ENCODE measurements around the gene CLEC2L.

Gene CLEC2L

GRCh38 chr7:139523199-139523941 lies at the start of gene CLEC2L:
TSS of gene CLEC2L (plus strand) at chr7:139523685. CDS start at chr7:139523928, 243 bp downstream.
- DNase-seq = no peak

- no peak for DNase-seq
These were observed 47.3 kb upstream of the CLEC2L start for GRCh38 chr7:139476139-139476538.

- no peak for DNase-seq
These were observed 46.6 kb upstream of the CLEC2L start for GRCh38 chr7:139476891-139477290.

DNA sequence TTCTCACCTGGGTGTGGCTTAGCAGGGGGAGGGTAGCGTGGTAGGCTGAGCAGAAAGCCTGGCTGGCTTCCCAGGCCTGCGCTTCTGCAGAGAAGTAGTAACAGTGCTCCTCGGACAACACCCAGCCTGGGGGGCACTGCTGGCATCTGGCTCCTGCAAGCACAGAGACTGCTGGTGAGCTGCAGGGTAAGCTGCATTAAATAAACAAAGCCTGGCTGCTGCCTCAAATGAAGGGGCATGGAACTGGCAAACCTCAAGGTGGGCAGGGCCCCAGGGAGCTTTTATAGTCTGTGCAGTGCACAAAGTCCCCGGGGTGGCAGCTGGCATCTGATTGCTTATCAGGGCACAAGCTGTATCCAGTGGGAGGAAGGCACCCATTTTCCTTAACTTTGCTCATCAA lies 43.9 kb upstream of the CLEC2L start:
- no peak for DNase-seq

DNA sequence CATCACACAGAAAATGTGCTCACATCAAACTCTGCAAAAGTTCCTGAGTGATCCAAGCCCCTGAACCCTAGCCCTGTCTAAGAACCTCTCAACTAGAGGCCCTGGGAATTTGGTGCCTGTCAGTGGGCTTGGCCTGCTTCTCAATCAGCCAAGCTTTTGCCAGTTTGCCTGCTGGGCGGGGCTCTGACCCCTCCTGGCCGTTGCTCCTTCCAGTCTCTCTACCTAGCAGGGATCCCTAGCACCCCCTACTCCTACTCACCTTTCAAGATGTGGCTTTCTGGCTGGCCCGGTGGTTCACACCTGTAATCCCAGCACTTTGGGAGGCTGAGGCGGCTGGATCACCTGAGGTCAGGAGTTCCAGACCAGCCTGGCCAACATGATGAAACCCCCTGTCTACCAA lies 42.1 kb upstream of the CLEC2L start:
- no peak for DNase-seq

DNA sequence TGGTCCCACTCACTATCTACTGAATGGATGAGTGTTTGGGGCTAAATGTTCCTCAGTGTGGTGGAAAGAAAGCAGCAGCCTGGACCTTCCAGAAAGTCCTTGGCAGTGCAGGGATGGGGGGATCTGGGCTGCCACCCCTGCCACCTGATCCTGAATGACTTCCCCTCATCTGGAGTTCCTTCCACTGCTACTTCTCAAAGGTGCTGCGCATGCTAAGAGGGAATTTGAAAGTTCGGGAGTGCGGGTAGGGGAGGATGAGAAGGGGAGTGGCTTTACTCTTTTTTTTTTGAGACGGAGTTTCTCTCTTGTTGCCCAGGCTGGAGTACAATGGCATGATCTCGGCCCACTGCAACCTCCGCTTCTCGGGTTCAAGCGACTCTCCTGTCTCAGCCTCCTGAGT lies 41.4 kb upstream of the CLEC2L start:
- DNase-seq = no peak

- DNase-seq = no peak
These were observed 40.6 kb upstream of the CLEC2L start for GRCh38 chr7:139482662-139483466.

DNA sequence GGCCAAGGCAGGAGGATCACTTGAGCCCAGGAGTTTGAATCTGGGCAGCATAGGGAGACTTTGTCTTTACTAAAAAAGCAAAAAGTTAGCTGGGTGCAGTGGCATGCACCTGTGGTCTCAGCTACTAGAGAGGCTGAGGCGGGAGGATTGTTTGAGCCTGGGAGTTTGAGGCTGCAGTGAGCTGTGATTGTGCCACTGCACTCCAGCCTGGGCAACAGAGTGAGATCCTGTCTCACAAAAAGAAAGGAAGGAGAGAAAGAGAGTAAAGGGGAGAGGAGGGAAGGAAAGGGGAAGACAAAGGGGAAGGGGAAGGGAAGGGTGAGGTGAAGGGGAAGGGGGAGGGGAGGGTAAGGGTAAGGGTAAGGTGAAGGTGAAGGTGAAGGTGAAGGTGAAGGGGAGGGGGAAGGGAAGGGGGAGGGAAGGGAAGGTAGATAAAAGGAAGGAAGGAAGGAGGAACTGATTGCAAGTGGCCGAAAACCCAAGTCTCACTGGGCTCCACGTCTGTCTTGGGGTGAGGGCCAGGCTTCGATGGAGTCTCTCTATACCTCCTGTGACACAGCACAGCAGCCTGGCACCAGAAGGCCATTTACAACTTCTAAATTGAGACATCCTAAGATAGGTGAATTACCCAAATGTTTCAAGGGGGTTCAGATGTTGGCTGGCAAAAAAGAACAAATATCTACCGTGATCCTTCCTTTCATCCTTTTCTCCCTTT lies 36.0 kb upstream of the CLEC2L start:
- DNase-seq = no peak

DNA sequence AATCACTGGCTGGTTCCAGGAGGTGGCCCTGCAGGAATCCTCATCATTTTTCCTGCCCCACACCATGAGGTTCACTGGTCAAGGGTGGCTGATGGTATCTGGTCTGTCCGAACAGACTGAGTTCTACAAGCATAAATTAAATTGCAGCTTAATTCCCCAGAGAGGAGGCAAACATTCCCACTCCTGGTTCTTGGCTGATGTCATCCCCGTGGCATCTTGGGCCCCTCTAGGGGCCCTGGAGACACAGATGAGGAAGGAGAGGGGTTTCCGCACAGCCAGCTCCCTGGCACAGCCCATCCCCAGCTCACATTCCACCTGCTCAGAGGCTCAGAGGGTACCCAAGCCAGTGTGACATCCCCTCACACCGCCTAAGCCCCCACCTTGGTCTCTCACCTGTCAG lies 34.7 kb upstream of the CLEC2L start:
- DNase-seq = no peak

DNA sequence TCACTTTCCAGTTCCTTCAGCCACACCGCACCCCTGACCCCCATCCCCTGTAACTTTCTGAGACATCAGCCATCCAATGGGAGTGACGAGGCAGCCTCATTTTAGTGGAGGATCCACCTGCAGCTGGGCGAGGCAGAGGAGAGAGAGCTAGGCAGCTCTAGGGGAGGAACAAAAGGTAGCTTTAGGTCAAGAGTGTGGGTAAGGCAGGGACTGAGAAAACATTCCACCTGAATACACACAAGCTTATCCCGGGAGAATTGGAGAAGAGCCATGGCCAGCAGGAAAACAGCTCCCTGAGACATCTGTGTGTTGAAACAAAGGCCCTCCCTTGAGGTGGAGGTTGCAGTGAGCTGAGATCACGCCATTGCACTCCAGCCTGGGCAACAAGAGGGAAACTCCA lies 33.4 kb upstream of the CLEC2L start:
- no peak for DNase-seq

DNA sequence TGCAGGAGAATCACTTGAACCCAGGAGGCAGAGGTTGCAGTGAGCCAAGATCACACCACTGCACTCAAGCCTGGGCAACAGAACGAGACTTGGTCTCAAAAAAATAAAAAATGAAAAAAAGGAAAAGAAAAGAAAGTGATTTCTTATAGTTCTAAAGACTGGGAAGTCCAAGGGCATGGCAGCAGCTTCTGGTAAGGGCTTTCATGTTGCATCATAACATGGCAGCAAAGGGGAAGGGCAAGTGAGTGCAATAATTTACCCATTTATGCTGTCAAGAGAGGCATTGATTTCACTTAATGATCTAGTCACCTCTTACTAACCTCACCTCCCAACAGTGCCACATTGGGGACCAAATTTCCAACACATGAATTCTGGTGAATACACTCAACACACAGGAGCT lies 31.2 kb upstream of the CLEC2L start:
- no peak for DNase-seq

DNA sequence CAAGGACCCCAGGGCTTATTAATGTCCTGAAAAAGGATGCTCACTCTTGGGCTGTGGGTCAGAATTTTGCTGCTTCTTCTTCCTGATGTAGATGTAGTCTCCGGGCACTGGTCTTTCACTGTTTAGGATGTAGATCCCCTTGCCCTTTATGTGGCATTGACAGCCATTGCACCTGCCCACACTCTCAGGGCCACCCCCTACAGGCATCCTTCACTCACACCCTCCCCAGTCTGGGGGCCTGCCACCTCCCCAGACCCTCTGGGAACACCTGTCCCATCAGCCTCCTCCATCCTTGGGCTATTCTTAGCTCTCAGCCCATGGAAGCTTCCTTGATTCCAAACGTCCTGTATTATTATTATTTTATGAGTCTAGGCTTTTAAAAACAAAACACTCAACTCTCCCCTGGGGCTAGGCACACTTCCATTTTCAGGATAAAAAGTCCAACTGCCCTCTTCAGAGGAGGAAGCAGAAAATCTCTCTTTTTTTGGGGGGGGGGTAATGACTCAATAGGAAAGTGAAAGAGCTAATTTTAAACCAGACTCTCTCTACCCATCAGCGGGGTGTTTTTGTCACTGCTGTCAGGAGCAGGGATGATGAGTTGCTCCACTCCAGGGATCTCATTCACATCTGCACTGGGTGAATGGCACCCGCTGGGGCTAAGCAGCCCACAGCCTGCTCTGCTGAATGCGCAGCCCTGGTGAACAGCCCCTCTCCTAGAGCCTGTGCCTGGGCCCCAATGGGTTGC lies 28.5 kb upstream of the CLEC2L start:
- DNase-seq = no peak

DNA sequence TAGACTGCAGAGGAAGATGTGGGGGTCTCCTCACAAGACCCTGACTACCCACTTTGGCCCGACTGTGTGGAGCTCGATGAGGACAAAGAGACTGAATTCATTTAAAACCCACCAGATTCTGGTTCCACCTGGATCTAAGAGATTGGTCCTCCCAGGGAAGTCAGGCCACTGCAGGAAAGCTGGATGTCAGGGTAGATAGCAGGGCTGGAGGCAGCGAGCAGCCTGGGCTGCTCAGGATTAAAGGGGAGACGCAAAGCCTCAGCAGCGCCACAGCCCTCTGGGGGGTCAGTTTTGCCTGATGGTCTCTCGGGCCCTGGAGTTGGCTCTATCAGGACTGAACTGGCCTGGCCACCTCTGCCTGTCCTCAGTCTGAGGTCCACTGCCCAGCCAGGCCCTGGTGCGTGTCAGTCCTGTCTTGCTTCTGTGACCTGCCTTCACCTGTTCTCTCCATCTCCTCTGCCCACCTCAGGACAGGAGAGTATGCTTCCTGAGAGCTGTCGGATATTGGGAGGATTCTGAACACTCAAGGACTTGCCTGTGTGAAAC lies 27.8 kb upstream of the CLEC2L start:
- DNase-seq = no peak

DNA sequence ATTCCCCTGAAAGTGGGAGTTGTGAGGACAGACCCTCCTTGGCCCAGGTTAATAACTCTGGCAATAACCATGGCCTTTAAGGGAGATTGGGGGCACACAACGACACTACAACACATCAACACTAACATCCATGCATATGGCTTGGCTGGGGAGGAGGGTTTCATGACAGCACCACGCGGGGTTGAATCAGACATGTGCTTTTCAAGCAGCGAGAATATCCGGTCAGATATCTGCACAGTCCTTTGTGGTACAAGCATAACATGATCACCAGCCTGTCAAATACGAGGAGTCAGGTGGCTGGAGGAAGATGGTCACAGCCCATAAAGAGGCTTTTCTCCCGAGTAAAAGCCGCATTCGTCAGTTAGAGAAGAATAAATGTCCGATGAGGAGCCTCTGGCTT lies 27.0 kb upstream of the CLEC2L start:
- DNase-seq = no peak

- no peak for DNase-seq
These were observed 22.7 kb upstream of the CLEC2L start for GRCh38 chr7:139500770-139501138.

- no peak for DNase-seq
These were observed 21.3 kb upstream of the CLEC2L start for GRCh38 chr7:139502226-139502625.

DNA sequence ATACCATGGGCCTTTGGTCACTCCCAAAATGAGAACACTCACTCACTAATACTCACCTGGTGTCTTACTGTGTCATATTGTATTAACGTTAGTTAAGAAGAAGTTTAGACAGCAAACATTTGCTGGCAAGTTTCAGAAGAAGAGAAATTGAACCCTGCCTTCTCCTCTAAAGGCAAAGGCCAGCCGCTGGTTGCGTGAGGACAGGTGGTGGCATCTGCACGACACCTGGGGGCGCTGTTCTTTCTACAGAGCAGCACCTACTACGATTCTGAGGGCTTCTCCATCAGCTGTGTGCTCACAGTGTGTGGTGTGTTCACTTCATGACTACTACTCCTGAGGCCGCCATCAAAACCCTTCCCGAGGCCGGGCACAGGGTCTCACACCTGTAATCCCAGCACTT lies 17.9 kb upstream of the CLEC2L start:
- DNase-seq = no peak

GRCh38 chr7:139509535-139509934 lies 13.9 kb upstream of the CLEC2L start:
- DNase-seq = no peak

- DNase-seq = no peak
These were observed 12.2 kb upstream of the CLEC2L start for GRCh38 chr7:139511315-139511714.

DNA sequence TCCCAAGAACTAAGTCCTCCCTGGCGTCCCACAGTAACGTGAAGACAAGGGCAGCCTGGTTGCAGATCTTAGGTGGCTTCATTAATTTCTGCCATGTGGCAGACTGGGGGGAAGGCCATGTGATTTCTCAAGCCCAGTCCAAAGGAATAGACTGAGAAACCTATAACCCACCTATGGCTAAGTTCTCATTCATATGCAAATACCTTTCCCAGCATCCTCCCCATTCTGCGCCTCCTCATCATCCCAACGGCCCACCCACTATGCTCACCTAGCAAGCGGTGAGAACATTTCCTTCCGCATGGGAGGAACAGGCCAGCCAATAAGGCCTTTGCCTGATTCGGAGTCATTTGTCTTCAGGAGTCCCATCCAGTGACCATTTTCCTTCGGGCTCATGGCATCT lies 8.2 kb upstream of the CLEC2L start:
- no peak for DNase-seq

DNA sequence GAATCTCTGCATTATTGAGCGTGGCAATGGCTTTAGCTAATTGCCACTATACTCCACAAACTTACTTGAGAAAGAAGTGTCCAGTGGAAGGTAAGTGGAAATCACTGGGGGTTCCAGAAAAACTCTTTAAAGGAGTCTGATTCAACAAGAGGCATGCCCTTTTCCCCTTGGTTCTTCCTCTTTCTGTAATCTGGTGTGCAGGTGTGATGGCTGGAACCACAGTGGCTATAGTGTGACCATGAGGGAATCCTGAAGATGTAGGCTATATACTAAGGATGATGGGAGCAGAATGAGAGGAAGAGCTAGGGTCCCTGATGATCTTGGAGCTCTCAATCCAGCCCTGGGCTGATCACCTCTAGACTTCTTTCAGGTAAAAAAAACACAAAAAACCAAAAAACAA lies 2.0 kb upstream of the CLEC2L start:
- DNase-seq = no peak

DNA sequence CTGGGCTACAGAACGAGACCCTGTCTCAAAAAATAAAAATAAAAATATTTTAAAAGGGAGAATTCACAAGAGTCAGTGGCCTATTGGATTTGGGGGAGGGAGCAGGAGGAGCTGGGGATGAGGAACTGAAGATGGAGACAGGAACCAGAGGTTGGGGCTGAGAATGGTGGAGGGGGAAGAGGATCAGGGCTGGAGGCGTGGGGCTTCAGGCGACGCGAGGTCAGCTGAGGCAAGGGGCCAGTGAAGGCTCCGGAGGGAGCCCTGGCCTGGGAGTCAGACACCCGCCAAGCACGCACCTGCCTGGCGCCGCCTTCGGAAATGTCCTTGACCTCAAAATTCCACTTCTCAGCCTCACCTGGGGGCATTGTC lies 671 bp upstream of the CLEC2L start:
- no peak for DNase-seq

All from activated CD4-positive, CD25-positive, alpha-beta regulatory T cell (primary cell).